GM23338 (cell line): ENCODE results near the gene GSAP.

Experiments
- CREB1 ChIP-seq: fragments of 250-450 bp; sonication (Bioruptor Pico); IDR thresholded peaks from 2 replicates; pipeline ENCODE4 v1.5.0; 2020; ENCODE audit warnings: low read depth, mild to moderate bottlenecking, moderate library complexity
- CTCF ChIP-seq, 2 experiments: fragments of 200-600 bp in 1 of 2; sonication (generic) in 1 of 2; conservative IDR thresholded peaks; 2 replicates each; pipeline versions ENCODE4 v1.5.1 to v1.6.1; 2016 to 2017; ENCODE audit warnings: antibody characterized with exemption in 2 of 2, low read depth in 2 of 2, mild to moderate bottlenecking in 2 of 2, moderate library complexity in 1 of 2
- EZH2 ChIP-seq: fragments of 200-600 bp; sonication (generic); IDR thresholded peaks from one replicate; pipeline ENCODE4 v1.8.0; 2017; ENCODE audit warnings: antibody characterized with exemption, mild to moderate bottlenecking, low read depth; ENCODE audit not compliant: unreplicated experiment
- EZH2phosphoT487 ChIP-seq: fragments of 200-600 bp; sonication (generic); IDR thresholded peaks from one replicate; pipeline ENCODE4 v1.8.1; 2018; ENCODE audit warnings: antibody characterized with exemption; ENCODE audit not compliant: unreplicated experiment
- JUNB ChIP-seq: IDR thresholded peaks from one replicate; pipeline ENCODE4 v1.6.1; 2016; ENCODE audit warnings: antibody characterized with exemption; ENCODE audit not compliant: unreplicated experiment
- NANOG ChIP-seq: IDR thresholded peaks from 2 replicates; pipeline ENCODE4 v1.6.1; 2016; ENCODE audit warnings: antibody characterized with exemption, borderline replicate concordance
- POLR2AphosphoS5 ChIP-seq: IDR thresholded peaks from 2 replicates; pipeline ENCODE4 v1.6.1; 2016; ENCODE audit warnings: antibody characterized with exemption, low read depth
- REST ChIP-seq: IDR thresholded peaks from one replicate; pipeline ENCODE4 v1.6.1; 2018; ENCODE audit warnings: antibody characterized with exemption; ENCODE audit not compliant: unreplicated experiment
- STAT1 ChIP-seq: IDR thresholded peaks from one replicate; pipeline ENCODE4 v1.6.1; 2016; ENCODE audit warnings: antibody characterized with exemption; ENCODE audit not compliant: unreplicated experiment

- TF ChIP-seq EZH2phosphoT487 = no peak
- no peak for TF ChIP-seq CTCF (conservative IDR thresholded peaks at IDR 0.05; ENCODE audit: low read depth in 2 of 2)
- no peak for TF ChIP-seq EZH2
- no peak for TF ChIP-seq JUNB
- TF ChIP-seq REST = no peak
- no peak for TF ChIP-seq NANOG
- TF ChIP-seq POLR2AphosphoS5 = no peak
- no peak for TF ChIP-seq CREB1
- no peak for TF ChIP-seq STAT1
These were observed 80.6 kb downstream of the GSAP start for GRCh38 chr7:77335581-77335980.
